ENCODE data around the gene GAL3ST1.

DNA sequence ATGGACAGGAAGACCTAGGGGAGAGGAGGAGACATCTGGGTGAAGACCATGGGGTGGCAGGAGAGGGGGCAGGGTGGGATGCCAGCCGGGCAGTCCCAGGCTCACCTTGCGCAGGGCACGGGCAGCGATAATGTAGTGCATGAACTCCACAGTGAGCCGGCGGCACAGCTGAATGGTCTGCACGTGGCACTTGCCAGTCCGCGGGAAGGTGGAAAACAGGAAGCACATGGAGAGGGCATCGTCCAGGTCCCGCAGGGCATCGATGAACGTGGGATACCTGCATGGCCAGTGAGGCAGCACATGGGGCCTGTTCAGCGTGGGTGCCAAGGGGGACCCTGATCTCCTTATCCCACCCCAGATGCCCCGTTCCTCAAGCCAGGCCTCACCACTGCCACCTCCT is 10.0 kb upstream of the GAL3ST1 start:
- TF ChIP-seq CTCF (optimal IDR thresholded peaks at IDR 0.05 in 1 of 3, IDR thresholded peaks at IDR 0.05 in 1 of 3, conservative IDR thresholded peaks at IDR 0.05 in 1 of 3; ENCODE audit: extremely low read depth in 1 of 3, insufficient read depth in 2 of 3, low read length in 3 of 3) (no peak), EZH2 (IDR thresholded peaks at IDR 0.05; ENCODE audit: low read length) (no peak)

Data from keratinocyte (primary cell).